Smooth muscle cell (in vitro differentiated cells): ENCODE measurements around the gene CCDC186. TPM values are rescaled to one million over a fixed set of nuclear protein-coding genes. Genes with fewer than 3 reads are reported as not detected.

ENCODE experiments used
- DNase-seq: peaks from one replicate; lab custom pipeline; 2025; ENCODE audit not compliant: unreplicated experiment; lab: John Stamatoyannopoulos, UW
- H2AFZ ChIP-seq: fragments of 200-600 bp; sonication (generic); 2 replicates; pipeline ENCODE4 v1.6.0; 2016; ENCODE audit warnings: antibody characterized with exemption, low read depth, mild to moderate bottlenecking
- H3F3A ChIP-seq: fragments of 200-600 bp; sonication (generic); 2 replicates; pipeline ENCODE4 v1.6.0; 2017; ENCODE audit warnings: antibody characterized with exemption, low read depth
- H3K27ac ChIP-seq: fragments of 200-600 bp; sonication (generic); 2 replicates; pipeline ENCODE4 v1.5.1; 2016; ENCODE audit warnings: low read depth, mild to moderate bottlenecking
- H3K27me3 ChIP-seq: fragments of 200-600 bp; sonication (generic); 2 replicates; pipeline ENCODE4 v1.6.1; 2016; ENCODE audit warnings: low read depth, mild to moderate bottlenecking
- H3K36me3 ChIP-seq: fragments of 200-600 bp; sonication (generic); 2 replicates; pipeline ENCODE4 v1.5.1; 2016; ENCODE audit warnings: low read depth
- H3K4me1 ChIP-seq: fragments of 200-600 bp; sonication (generic); 2 replicates; pipeline ENCODE4 v1.5.1; 2016; ENCODE audit warnings: low read depth
- H3K4me2 ChIP-seq: fragments of 200-600 bp; sonication (generic); 2 replicates; pipeline ENCODE4 v1.6.0; 2016; ENCODE audit warnings: mild to moderate bottlenecking
- H3K4me3 ChIP-seq: fragments of 200-600 bp; sonication (generic); 2 replicates; pipeline ENCODE4 v1.5.1; 2016; ENCODE audit warnings: mild to moderate bottlenecking
- H3K79me2 ChIP-seq: fragments of 200-600 bp; sonication (generic); 2 replicates; pipeline ENCODE4 v1.6.0; 2016; ENCODE audit warnings: low read depth, mild to moderate bottlenecking
- H3K9ac ChIP-seq: fragments of 200-600 bp; sonication (generic); 2 replicates; pipeline ENCODE4 v1.6.0; 2016; ENCODE audit warnings: low read depth
- H3K9me3 ChIP-seq: fragments of 200-600 bp; sonication (generic); replicated peaks from 2 replicates; pipeline ENCODE4 v1.5.1; 2016; ENCODE audit warnings: low read depth
- H4K20me1 ChIP-seq: fragments of 200-600 bp; sonication (generic); 2 replicates; pipeline ENCODE4 v1.6.0; 2016; ENCODE audit warnings: low read depth
- WGBS: methylation state at CpG from one replicate; pipeline ENCODE4 v1.1.7; 2016; ENCODE audit warnings: low lambda C conversion rate; 5-methylcytosine and 5-hydroxymethylcytosine counted together
- polyA plus RNA-seq: library from polyadenylated mRNA; unstranded; fragments of >200 nt; fragmentation: Nextera tagmentation; extraction: Ambion mirVana; gene quantifications from 2 replicates; pipeline ENCODE4 v1.2.1, GENCODE V29; 2016
- total RNA-seq: library from RNA; depleted of rRNA; stranded (reverse); fragments of >200 nt; gene quantifications from 2 replicates; pipeline ENCODE4 v1.2.3, GENCODE V29; 2014
- TF ChIP-seq, protein P1 (sequence below): fragments of 200-600 bp; sonication (generic); IDR thresholded peaks from 2 replicates; pipeline ENCODE4 v1.5.1; 2017; ENCODE audit warnings: borderline replicate concordance, mild to moderate bottlenecking, antibody characterized with exemption; ENCODE audit not compliant: insufficient read depth, poor library complexity, severe bottlenecking

The CCDC186 gene
- total and polyA plus RNA-seq, 2 experiments from 2014 or later: 14.6 to 27.9 TPM

DNA sequence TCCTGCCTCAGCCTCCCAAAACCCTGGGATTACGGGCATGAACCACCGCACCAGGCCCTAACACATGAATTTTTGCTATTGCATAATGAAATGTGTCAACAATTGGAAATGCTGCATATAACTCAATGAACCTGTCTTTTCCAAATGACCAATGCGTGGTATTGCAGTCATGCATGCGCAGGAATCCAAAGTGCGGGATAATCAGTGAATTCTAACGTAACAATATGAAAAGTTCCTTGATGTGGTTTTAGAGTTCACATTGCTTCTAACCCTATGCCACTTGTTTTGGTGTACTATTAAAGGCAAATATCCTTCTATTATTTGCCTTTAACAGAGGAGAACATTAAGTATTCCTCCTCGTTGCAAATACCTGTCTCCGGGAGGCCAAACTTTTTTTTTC lies 15.7 kb upstream of the CCDC186 start:
- H2AFZ ChIP-seq: no peak overlapping the region
- H3K27me3 ChIP-seq: peaks cover 3% of the 10 kb centered on the region
- no peak overlapping the region for H3K4me2 ChIP-seq
- H3K9me3 ChIP-seq: no peaks in the 10 kb centered on the region
- no peaks in the 10 kb centered on the region for H3F3A ChIP-seq
- H4K20me1 ChIP-seq: no peaks in the 10 kb centered on the region
- no peak overlapping the region for H3K4me3 ChIP-seq
- TF ChIP-seq, protein P1, sequence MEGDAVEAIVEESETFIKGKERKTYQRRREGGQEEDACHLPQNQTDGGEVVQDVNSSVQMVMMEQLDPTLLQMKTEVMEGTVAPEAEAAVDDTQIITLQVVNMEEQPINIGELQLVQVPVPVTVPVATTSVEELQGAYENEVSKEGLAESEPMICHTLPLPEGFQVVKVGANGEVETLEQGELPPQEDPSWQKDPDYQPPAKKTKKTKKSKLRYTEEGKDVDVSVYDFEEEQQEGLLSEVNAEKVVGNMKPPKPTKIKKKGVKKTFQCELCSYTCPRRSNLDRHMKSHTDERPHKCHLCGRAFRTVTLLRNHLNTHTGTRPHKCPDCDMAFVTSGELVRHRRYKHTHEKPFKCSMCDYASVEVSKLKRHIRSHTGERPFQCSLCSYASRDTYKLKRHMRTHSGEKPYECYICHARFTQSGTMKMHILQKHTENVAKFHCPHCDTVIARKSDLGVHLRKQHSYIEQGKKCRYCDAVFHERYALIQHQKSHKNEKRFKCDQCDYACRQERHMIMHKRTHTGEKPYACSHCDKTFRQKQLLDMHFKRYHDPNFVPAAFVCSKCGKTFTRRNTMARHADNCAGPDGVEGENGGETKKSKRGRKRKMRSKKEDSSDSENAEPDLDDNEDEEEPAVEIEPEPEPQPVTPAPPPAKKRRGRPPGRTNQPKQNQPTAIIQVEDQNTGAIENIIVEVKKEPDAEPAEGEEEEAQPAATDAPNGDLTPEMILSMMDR: no peak
- H3K27ac ChIP-seq: no peak overlapping the region
- H3K36me3 ChIP-seq: no peaks in the 10 kb centered on the region
- no peaks in the 10 kb centered on the region for H3K4me1 ChIP-seq
- no peak overlapping the region for H3K9ac ChIP-seq
- H3K79me2 ChIP-seq: no peaks in the 10 kb centered on the region
- DNase-seq: no peak
- WGBS: 93% methylated on average over 8 of the region's 8 CpGs

DNA sequence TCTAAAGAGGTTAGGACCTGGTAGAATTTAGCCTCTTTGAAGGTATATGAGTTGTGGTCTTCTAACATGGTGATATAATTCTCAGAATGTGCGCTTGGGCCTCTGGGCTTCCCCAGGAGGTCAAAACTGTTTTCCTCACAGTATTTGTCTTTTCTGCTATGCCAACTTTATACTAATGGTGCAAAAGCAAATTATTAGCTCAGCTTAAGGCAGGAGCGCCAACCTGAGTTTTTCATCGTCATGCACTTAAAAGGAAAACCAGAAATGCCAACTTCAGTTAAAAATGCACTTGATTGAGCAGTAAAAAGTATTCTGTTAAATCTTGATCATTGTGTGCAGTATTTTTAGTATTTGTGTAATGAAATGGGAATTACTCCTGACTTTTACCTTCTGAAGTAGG lies 14.9 kb upstream of the CCDC186 start:
- Histone ChIP-seq H3K36me3 (no peaks in the 10 kb centered on the region), H3K4me3 (no peak overlapping the region), H3K9me3 (no peaks in the 10 kb centered on the region), H4K20me1 (no peaks in the 10 kb centered on the region), H3K4me2 (no peak overlapping the region), H2AFZ (no peak overlapping the region), H3F3A (no peaks in the 10 kb centered on the region), H3K27ac (no peak overlapping the region), H3K4me1 (no peaks in the 10 kb centered on the region), H3K9ac (no peak overlapping the region), H3K27me3 (no peaks in the 10 kb centered on the region), H3K79me2 (no peaks in the 10 kb centered on the region)
- 96% methylated on average over 3 of the region's 3 CpGs for WGBS
- DNase-seq: no peak
- TF ChIP-seq, protein P1: no peak

DNA sequence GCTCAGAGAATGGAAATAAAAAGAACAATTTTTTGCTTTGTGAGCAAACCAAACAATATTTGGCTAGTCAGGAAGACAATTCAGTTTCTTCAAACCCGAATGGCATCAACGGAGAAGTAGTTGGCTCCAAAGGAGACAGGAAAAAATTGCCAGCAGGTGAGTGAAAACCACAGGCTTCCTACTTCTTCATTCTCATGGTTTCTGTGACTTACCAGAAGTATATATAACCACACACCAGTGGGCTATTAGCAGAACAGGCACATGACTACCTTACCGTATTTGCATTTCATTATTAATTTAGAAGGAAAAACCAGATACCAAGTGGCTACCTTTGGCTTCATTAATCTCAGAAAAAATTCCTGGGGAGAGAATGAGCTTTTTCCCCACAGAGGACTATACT lies 14.0 kb upstream of the CCDC186 start:
- WGBS: 96% methylated on average over 3 of the region's 3 CpGs
- no peaks in the 10 kb centered on the region for H3K36me3 ChIP-seq
- no peaks in the 10 kb centered on the region for H3K4me1 ChIP-seq
- H4K20me1 ChIP-seq: no peaks in the 10 kb centered on the region
- H2AFZ ChIP-seq: no peak overlapping the region
- no peak overlapping the region for H3K9ac ChIP-seq
- DNase-seq: no peak
- H3K9me3 ChIP-seq: no peaks in the 10 kb centered on the region
- no peaks in the 10 kb centered on the region for H3K27me3 ChIP-seq
- no peaks in the 10 kb centered on the region for H3K79me2 ChIP-seq
- no peaks in the 10 kb centered on the region for H3F3A ChIP-seq
- TF ChIP-seq, protein P1: no peak
- H3K27ac ChIP-seq: no peak overlapping the region
- H3K4me3 ChIP-seq: no peak overlapping the region
- H3K4me2 ChIP-seq: no peak overlapping the region

DNA sequence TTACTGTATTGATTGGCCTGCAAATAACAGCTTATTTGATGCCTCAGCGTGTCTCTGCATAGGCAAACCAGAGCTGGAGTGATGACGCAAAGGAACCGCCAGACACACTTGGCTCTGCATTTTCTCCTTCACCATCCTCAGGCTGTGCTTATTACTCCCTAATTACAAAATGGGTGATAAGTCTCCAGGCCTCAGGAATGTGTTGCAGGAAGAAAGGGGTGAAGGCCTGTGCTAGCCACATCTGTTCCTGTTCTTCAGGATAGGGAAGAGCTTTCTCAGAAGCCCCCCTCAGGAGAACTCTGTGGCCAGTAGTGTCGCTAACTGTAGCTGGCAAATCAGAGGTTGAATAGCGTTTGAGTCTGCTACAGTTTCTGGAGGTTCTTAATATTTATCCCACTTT lies 10.3 kb upstream of the CCDC186 start:
- Histone ChIP-seq H4K20me1 (no peaks in the 10 kb centered on the region), H3K27ac (no peak overlapping the region), H3K27me3 (no peaks in the 10 kb centered on the region), H3F3A (no peaks in the 10 kb centered on the region), H2AFZ (no peak overlapping the region), H3K9me3 (no peaks in the 10 kb centered on the region), H3K79me2 (no peaks in the 10 kb centered on the region), H3K4me1 (no peaks in the 10 kb centered on the region), H3K36me3 (no peaks in the 10 kb centered on the region), H3K4me3 (no peak overlapping the region), H3K9ac (no peak overlapping the region), H3K4me2 (no peak overlapping the region)
- WGBS: 51% methylated on average over 5 of the region's 5 CpGs
- DNase-seq: no peak
- TF ChIP-seq, protein P1: no peak
